PC-9 (cell line): ENCODE measurements around the gene GAS7. TPM values are rescaled to one million over a fixed set of nuclear protein-coding genes. Genes with fewer than 3 reads are reported as not detected.

ENCODE experiments used
- BruUV-seq: library from RNA; stranded (reverse); fragments of 400-500 nt; replicated peaks from 2 replicates; lab custom pipeline; 2021; lab: Mats Ljungman, UMichigan
- CTCF ChIA-PET: fragments of 300-600 bp; sonication (Branson Sonifier 250); formaldehyde crosslinking; loops from one replicate; lab custom pipeline; 2022; ENCODE audit warnings: antibody characterized with exemption; lab: Charles Lee
- POLR2A ChIA-PET: fragments of 300-600 bp; sonication (Branson Sonifier 250); formaldehyde crosslinking; loops from one replicate; lab custom pipeline; 2022; ENCODE audit warnings: antibody characterized with exemption; ENCODE audit not compliant: unreplicated experiment; lab: Charles Lee
- DNase-seq, 2 experiments: peaks; one replicate each; pipeline versions ENCODE4 v3.0.0 to v3.0.0-alpha.2; 2015 to 2022; ENCODE audit warnings: mixed read lengths in 1 of 2
- H2AFZ ChIP-seq: fragments of 200-600 bp; sonication (generic); 2 replicates; pipeline ENCODE4 v1.8.1; 2017; ENCODE audit warnings: antibody characterized with exemption
- H3F3A ChIP-seq: fragments of 200-600 bp; sonication (generic); 2 replicates; pipeline ENCODE4 v1.8.1; 2017; ENCODE audit warnings: antibody characterized with exemption, mild to moderate bottlenecking, low read depth; ENCODE audit not compliant: insufficient read depth
- H3K27ac ChIP-seq: fragments of 200-600 bp; sonication (generic); 2 replicates; pipeline ENCODE4 v1.6.1; 2016; ENCODE audit warnings: mixed run types
- H3K27me3 ChIP-seq: fragments of 200-600 bp; sonication (generic); 2 replicates; pipeline ENCODE4 v1.6.1; 2016; ENCODE audit warnings: low read depth, mixed run types; ENCODE audit not compliant: insufficient read depth
- H3K36me3 ChIP-seq: fragments of 200-600 bp; sonication (generic); 2 replicates; pipeline ENCODE4 v1.6.1; 2016; ENCODE audit warnings: low read depth, mixed run types
- H3K4me1 ChIP-seq: fragments of 200-600 bp; sonication (generic); replicated peaks from 2 replicates; pipeline ENCODE4 v1.6.1; 2016; ENCODE audit warnings: mixed run types; ENCODE audit not compliant: insufficient read depth
- H3K4me2 ChIP-seq: fragments of 200-600 bp; sonication (generic); 2 replicates; pipeline ENCODE4 v1.6.1; 2017; ENCODE audit warnings: mixed run types
- H3K4me3 ChIP-seq: fragments of 200-600 bp; sonication (generic); 2 replicates; pipeline ENCODE4 v1.6.1; 2016; ENCODE audit warnings: mixed run types
- H3K79me2 ChIP-seq: fragments of 200-600 bp; sonication (generic); 2 replicates; pipeline ENCODE4 v1.6.1; 2017; ENCODE audit warnings: low read depth, mixed run types
- H3K9me2 ChIP-seq: fragments of 200-600 bp; sonication (generic); 2 replicates; pipeline ENCODE4 v1.8.1; 2017; ENCODE audit warnings: mild to moderate bottlenecking; ENCODE audit not compliant: insufficient read depth
- H3K9me3 ChIP-seq: fragments of 200-600 bp; sonication (generic); 2 replicates; pipeline ENCODE4 v1.8.1; 2016; ENCODE audit warnings: low read depth; ENCODE audit not compliant: insufficient read depth
- H4K20me1 ChIP-seq: fragments of 200-600 bp; sonication (generic); 2 replicates; pipeline ENCODE4 v1.8.1; 2017; ENCODE audit not compliant: insufficient read depth
- EZH2 ChIP-seq: fragments of 200-600 bp; sonication (generic); IDR thresholded peaks from 2 replicates; pipeline ENCODE4 v1.8.0; 2017; ENCODE audit warnings: antibody characterized with exemption, low read depth
- intact Hi-C: fragments of 100-400 bp; cut with micrococcal nuclease; formaldehyde crosslinking; loops from one replicate; pipeline ENCODE4 v1.10.0; 2022; ENCODE audit not compliant: unreplicated experiment
- total RNA-seq: library from RNA; stranded (reverse); gene quantifications from 2 replicates; pipeline ENCODE4 v1.2.3, GENCODE V29; 2021
- TF ChIP-seq, protein P1 (sequence below): fragments of 200-600 bp; sonication (generic); conservative IDR thresholded peaks from 2 replicates; pipeline ENCODE4 v1.6.1; 2017; ENCODE audit warnings: mixed run types, antibody characterized with exemption, mild to moderate bottlenecking, moderate library complexity

Gene GAS7
- total RNA-seq, 1 experiment from 2014 or later: not detected

DNA sequence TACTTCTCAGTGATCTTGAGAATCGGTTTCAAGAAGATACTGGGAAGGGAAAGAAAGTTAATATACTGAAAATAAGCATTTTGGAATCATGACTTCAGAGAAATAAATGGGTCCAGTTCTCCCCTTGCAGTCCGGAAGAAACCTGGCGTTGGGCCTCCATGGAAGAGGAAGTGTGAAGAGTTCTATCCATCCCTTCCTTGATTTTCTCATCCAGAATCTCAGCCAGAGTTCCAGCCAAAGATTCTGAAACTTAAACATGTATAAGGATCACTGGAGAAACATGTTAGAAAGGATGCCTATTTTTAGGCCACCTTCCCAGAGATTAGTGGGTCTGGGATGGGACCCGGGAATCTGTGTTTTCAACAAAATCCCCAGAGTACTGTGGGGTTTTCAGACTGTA, 8.7 kb upstream of the GAS7 start:
- TF ChIP-seq, protein P1, sequence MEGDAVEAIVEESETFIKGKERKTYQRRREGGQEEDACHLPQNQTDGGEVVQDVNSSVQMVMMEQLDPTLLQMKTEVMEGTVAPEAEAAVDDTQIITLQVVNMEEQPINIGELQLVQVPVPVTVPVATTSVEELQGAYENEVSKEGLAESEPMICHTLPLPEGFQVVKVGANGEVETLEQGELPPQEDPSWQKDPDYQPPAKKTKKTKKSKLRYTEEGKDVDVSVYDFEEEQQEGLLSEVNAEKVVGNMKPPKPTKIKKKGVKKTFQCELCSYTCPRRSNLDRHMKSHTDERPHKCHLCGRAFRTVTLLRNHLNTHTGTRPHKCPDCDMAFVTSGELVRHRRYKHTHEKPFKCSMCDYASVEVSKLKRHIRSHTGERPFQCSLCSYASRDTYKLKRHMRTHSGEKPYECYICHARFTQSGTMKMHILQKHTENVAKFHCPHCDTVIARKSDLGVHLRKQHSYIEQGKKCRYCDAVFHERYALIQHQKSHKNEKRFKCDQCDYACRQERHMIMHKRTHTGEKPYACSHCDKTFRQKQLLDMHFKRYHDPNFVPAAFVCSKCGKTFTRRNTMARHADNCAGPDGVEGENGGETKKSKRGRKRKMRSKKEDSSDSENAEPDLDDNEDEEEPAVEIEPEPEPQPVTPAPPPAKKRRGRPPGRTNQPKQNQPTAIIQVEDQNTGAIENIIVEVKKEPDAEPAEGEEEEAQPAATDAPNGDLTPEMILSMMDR: no peak
- no peak for TF ChIP-seq EZH2
- no peaks in the 10 kb centered on the region for H3K79me2 ChIP-seq
- no peaks in the 10 kb centered on the region for H4K20me1 ChIP-seq
- H3K27me3 ChIP-seq: peaks cover 32% of the 10 kb centered on the region
- no peaks in the 10 kb centered on the region for H3F3A ChIP-seq
- H3K36me3 ChIP-seq: no peaks in the 10 kb centered on the region
- no TSS peak for BruUV-seq
- DNase-seq: no peak
- H3K4me2 ChIP-seq: no peak overlapping the region
- H3K4me1 ChIP-seq: no peaks in the 10 kb centered on the region
- no peak overlapping the region for H3K27ac ChIP-seq
- intact Hi-C loops: no loop called here
- H3K9me2 ChIP-seq: no peaks in the 10 kb centered on the region
- H2AFZ ChIP-seq: no peak overlapping the region
- ChIA-PET CTCF (no interaction called here), POLR2A (no interaction called here)
- no peak overlapping the region for H3K4me3 ChIP-seq
- no peaks in the 10 kb centered on the region for H3K9me3 ChIP-seq

DNA sequence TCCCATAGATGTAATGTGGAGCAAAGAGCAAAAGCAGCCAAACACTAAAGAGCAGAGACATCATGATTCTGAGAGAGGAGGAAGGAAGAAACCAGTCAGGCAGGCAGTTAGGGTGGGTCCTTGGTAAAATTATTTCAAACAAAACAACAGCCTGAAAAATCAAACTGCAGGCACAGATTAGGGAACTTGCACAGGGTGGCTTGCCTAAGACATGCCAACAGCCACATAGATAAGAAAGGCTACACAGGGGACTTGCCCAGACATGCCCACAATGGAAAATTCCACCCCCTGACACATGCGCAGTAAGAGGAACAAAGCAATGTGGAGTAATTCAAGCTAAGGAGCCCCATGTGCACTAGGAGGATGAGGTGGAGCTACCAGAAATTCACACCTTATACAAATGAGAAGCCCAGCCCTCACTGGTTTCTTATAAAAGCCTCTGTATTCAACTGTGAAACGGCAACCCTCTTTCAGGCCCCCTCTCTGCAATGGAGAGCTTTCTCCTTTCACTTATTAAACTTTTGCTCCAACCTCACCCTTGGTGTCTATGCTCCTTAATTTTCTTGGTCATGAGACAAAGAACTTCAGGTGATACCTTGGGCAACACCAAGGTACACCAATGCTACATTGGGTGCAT, 7.3 kb upstream of the GAS7 start:
- H3K79me2 ChIP-seq: no peaks in the 10 kb centered on the region
- no peaks in the 10 kb centered on the region for H4K20me1 ChIP-seq
- TF ChIP-seq EZH2: no peak
- TF ChIP-seq, protein P1: no peak
- H3F3A ChIP-seq: no peaks in the 10 kb centered on the region
- H3K9me2 ChIP-seq: no peaks in the 10 kb centered on the region
- DNase-seq: no peak
- no TSS peak for BruUV-seq
- intact Hi-C loops: no loop called here
- H3K9me3 ChIP-seq: no peaks in the 10 kb centered on the region
- H3K27ac ChIP-seq: no peak overlapping the region
- peaks cover 19% of the 10 kb centered on the region for H3K27me3 ChIP-seq
- ChIA-PET CTCF (no interaction called here), POLR2A (no interaction called here)
- H3K4me2 ChIP-seq: no peak overlapping the region
- H2AFZ ChIP-seq: no peak overlapping the region
- no peaks in the 10 kb centered on the region for H3K36me3 ChIP-seq
- no peak overlapping the region for H3K4me3 ChIP-seq
- no peaks in the 10 kb centered on the region for H3K4me1 ChIP-seq

- no TSS peak for BruUV-seq
- no peaks in the 10 kb centered on the region for H3F3A ChIP-seq
- H3K27me3 ChIP-seq: no peaks in the 10 kb centered on the region
- intact Hi-C loops: no loop called here
- no peaks in the 10 kb centered on the region for H3K36me3 ChIP-seq
- no peaks in the 10 kb centered on the region for H3K9me3 ChIP-seq
- H3K4me3 ChIP-seq: no peak overlapping the region
- H3K4me2 ChIP-seq: no peak overlapping the region
- H4K20me1 ChIP-seq: no peaks in the 10 kb centered on the region
- DNase-seq: no peak
- no peak overlapping the region for H2AFZ ChIP-seq
- no peaks in the 10 kb centered on the region for H3K4me1 ChIP-seq
- ChIA-PET CTCF (no interaction called here), POLR2A (no interaction called here)
- TF ChIP-seq, protein P1: no peak
- TF ChIP-seq EZH2: no peak
- no peak overlapping the region for H3K27ac ChIP-seq
- no peaks in the 10 kb centered on the region for H3K9me2 ChIP-seq
- no peaks in the 10 kb centered on the region for H3K79me2 ChIP-seq
Measured at GRCh38 chr17:10201680-10202079, 3.3 kb upstream of the GAS7 start.
